ENCODE data around the gene TBCK.

TBCK gene

DNA sequence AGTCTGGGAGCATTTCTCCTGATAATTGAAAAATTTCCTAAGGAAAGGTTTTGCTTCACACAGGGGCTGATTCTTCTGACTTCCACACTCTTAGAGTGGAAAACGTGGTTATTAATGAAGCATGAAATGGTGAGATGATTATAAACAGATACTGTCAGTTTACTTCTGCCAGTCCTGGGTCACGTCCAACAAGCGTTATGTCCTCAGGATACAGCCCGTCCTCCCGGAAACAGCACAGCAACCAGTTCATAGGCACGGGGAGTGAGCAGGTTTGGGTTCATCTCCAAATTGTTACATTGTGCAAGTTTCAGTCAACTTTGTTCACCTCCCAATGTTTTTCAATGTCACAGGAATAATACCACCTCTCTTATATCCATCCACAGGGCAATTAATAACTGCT lies 321.9 kb downstream of the TBCK start:
- Histone ChIP-seq H3K4me1 (ENCODE audit: insufficient read depth, low read length) (peaks cover 3% of the 10 kb centered on the region), H3K27me3 (ENCODE audit: insufficient read depth, low read length) (no peaks in the 10 kb centered on the region), H3K36me3 (ENCODE audit: insufficient read depth, low read length) (no peaks in the 10 kb centered on the region)

GRCh38 chr4:105992641-105993305 lies 323.2 kb downstream of the TBCK start:
- Histone ChIP-seq H3K4me3 (ENCODE audit: low read length) (no peak overlapping the region), H3K36me3 (ENCODE audit: insufficient read depth, low read length) (no peaks in the 10 kb centered on the region), H2AFZ (ENCODE audit: low read depth, low read length) (no peak overlapping the region), H3K4me1 (ENCODE audit: insufficient read depth, low read length) (no peaks in the 10 kb centered on the region), H3K9me3 (ENCODE audit: low read length) (no peaks in the 10 kb centered on the region), H3K27me3 (ENCODE audit: insufficient read depth, low read length) (no peaks in the 10 kb centered on the region)

More for the DNA sequence above, 321.9 kb downstream of the TBCK start:
- Histone ChIP-seq H2AFZ (ENCODE audit: low read depth, low read length) (no peak overlapping the region), H3K9me3 (ENCODE audit: low read length) (no peaks in the 10 kb centered on the region), H3K4me3 (ENCODE audit: low read length) (no peak overlapping the region)

- Histone ChIP-seq H3K4me3 (ENCODE audit: low read length) (no peak overlapping the region), H3K27me3 (ENCODE audit: insufficient read depth, low read length) (no peaks in the 10 kb centered on the region), H3K9me3 (ENCODE audit: low read length) (no peaks in the 10 kb centered on the region), H2AFZ (ENCODE audit: low read depth, low read length) (no peak overlapping the region), H3K4me1 (ENCODE audit: insufficient read depth, low read length) (no peaks in the 10 kb centered on the region), H3K36me3 (ENCODE audit: insufficient read depth, low read length) (no peaks in the 10 kb centered on the region)
These were observed 324.3 kb downstream of the TBCK start for GRCh38 chr4:105991726-105992125.

Data from neuron (in vitro differentiated cells).